Suprapubic skin (tissue), 4 donors: Measurements from ENCODE around the gene NOA1.

Source experiments
- CTCF ChIP-seq, 2 donors: fragments of 200-600 bp in 1 of 2; fragments of 450-650 bp in 1 of 2; sonication (generic) in 1 of 2; IDR thresholded peaks; one replicate each; pipeline ENCODE4 v1.5.1; 2016 to 2019; ENCODE audit warnings: antibody characterized with exemption in 2 of 2, mild to moderate bottlenecking in 1 of 2, moderate library complexity in 1 of 2
- EP300 ChIP-seq: sonication (generic); formaldehyde crosslinking; IDR thresholded peaks from one replicate; pipeline ENCODE4 v1.6.1; 2017; ENCODE audit warnings: antibody characterized with exemption
- POLR2AphosphoS5 ChIP-seq, 3 donors: sonication (generic); formaldehyde crosslinking; IDR thresholded peaks; one replicate each; pipeline ENCODE4 v1.6.1; 2017; ENCODE audit warnings: antibody characterized with exemption in 3 of 3

- TF ChIP-seq POLR2AphosphoS5 (IDR thresholded peaks at IDR 0.05) (no peak), EP300 (no peak), CTCF (IDR thresholded peaks at IDR 0.05) (no peak)
Measured at GRCh38 chr4:56927196-56927595, 50.2 kb downstream of the NOA1 start.
